NCI-H226 (cell line): ENCODE measurements around the gene PLXNA2.

ENCODE experiments used
- DNase-seq: peaks from one replicate; pipeline ENCODE4 v3.0.0-alpha.2; 2015

The PLXNA2 gene

DNA sequence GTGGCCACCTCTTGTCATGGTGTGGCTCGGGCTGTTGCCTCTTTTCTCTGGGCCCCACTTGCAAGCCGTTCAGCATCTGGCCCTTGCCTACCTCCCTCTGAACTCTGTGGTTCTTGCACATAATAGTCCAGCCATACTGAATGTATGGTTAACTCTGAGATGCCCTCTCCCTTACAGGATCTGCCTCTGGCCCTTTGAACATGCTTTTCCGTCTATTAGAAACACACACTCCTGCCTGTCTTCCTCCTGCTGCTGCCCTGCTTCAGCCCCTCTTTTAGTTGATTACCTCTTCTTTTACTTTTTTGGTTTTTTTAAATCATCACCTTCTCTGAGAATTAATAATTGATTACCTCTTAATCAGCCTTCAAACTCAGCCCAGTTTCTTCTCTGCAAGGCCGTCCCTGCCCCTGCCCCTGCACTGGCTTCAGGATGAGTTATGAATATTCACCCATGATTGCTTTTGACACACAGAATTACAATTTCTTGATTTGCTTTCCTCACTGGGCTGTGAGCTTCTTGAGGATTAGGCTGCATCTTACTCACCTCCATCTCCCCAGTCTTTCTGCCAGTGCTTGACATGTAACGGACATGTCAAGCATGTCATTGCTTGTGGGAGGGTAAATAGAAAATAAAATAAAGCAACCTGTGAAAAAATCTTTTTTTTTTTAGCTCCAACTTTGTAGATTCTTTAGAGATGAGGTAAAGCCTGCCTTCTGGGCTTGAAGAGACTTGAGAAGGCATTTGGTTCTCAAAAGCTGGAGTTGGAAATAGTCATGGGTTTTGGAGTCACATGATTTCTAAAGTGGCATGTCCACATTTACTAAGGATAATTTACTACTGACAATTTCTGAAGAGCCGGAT, 158.3 kb downstream of the PLXNA2 start:
- no peak for DNase-seq

DNA sequence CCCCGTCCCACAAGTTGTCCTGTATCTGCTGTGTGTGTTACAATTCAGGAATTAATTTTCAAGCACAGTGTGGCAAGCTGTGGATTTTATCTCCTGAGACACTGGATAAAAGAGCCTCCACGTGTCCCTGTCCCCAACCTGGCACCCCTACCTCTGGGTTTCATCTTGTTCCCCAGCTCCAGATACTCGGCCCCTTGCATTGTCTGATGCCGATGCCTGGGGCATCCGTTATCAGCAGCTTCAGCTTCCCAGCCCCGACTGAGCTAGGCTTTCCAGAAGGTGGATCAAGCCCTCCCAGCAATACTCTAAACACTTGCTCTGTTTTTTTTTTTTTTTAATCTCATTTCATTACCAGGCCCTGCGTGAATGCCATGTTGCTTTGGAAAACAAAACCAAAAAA, 159.4 kb downstream of the PLXNA2 start:
- DNase-seq, result no peak

DNA sequence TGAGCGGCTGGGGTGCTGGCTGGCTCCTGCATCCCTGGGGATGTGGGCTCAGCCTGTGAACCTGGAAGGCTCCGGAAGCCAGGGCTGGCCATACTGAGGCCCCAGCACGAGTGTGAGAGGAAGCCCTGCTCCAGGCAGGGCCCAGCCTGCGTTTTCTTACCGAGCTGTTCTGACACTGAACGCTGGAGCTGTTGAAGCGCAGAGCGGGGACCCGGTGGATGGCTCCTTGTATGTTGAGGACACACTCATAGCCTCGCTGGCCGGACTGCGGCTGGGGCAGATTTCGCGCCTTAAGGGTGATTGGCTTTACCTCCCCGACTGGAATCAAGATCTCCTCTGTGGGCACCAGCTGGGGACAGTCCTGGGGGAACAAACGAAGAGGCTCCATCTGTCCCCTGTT, 160.0 kb downstream of the PLXNA2 start:
- no peak for DNase-seq

DNA sequence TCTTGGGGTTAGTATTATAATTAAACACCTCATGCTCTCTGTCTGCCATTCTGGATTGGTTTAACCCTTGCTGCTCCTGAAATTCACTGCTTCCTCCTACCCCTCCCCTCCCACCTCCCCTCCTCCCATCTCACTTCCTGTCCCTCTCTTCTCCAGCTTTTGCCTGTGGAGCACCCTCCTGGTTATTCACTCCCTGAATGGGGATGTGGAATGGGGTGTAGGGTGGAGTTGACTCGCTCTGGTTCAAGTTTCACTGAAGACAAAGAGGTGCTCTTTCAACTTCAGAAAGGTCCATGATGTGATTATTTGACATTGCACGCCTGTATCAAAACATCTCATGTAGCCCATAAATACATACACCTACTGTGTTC, 160.5 kb downstream of the PLXNA2 start:
- no peak for DNase-seq

DNA sequence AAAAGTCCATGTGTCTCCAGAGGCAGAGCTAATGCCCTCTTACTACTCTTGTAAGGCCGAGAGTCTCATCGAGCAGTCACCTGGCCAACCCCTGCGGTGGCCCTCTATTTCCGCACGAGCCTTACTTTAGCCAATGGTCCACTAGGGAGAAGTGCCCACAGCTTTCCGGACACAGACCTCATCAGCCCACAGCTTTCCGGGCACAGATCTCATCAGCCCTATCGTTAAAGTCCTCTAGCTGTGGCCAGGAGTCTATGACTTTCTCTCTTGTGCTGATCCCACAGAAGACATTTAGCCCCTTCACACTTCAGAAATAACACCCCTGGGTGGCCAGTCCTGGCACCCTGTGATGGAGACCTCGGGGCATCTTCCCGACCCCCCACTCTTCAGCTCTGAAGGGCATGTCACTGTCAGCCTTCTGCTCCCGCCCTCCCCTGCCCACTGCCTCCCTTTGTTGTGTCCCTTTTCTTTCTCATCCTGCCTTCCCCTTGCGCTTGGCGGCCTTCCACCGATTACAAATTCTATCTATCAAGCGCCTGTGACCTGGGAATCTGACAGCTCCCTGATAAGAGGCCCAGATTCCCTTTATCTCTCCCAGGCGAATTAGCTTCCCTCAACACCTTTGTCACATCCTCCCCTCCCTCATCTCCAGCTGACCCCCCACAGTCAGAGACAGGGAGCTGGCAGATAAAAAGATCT, 161.0 kb downstream of the PLXNA2 start:
- no peak for DNase-seq

DNA sequence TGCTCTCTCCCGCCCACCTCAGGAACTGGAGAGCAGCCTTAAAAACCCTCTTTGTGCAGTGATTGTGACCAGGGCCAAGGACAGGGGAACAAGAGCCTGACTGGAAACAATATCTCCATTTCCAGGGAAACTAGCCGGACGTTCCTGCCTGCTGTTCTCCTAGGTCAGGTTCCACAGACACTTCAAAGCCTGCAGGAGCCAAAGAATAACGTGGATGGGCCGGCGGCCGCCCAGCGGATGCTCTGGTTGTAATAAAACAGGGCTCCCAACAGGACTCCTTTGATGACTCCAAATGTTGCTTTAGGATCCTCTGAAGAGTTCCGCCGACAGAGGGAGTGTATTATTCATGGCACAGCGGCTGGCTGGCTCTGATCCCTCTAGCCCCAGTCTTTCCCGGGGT, 162.2 kb downstream of the PLXNA2 start:
- DNase-seq, result no peak

DNA sequence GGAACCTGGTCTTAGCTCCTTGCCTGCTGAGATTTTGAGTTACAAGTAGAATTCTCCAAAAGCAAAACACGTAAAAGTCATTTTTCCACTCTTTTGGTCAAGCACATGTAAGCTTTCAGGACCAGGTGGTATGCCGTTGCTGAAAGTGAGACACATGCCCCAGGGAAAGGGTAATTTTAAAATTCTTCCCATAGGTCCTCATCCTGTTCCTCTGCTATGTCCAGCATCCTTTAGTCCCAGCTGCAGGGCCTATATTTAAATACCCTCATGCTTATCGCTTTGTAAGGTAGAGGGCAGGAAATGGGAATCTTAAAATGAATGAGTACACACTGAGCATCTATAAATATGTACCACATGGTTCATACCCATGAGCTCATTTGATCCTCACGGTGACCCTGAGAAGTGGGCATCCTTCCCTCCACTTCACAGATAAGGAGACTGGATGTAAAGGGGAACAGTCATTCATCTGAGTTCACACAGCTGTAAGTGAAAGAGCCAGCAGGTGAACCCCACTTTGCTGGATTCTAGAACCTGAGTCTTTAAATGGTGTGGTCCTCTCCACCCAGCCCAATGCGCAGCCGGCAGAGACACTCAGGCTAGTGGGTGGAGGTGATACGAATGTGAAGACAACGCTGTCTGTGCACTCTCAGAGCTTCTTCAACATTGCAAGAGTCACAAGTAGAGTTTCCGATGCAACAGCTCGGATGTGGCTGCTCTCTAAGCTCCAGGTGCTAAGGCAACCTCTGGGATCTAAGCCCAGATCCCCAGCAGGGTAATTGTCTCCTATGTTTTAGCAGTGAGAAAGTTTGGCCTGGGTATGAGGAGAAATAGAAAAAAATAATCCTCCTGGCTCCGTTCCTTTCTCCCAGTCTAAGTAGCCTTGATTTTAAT, 163.5 kb downstream of the PLXNA2 start:
- no peak for DNase-seq

DNA sequence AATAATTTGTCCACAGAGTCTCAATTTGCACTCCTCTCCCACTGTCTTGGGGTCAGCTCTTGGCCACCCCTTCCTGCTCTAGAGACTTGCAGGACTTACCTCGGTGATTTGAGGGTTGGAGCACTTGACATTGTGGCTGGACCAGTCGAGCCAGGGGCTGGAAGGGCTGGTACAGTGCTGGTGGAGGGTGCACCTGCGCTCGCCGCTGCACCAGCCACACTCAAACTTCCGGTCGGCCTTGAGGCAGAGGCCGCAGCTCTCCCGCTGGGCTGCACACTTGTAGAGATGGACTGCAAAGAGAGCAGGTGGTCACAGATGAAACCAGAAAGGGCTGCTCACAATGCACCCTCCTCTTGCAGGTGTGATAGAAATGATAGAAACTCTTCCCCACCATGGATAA, 165.0 kb downstream of the PLXNA2 start:
- no peak for DNase-seq

DNA sequence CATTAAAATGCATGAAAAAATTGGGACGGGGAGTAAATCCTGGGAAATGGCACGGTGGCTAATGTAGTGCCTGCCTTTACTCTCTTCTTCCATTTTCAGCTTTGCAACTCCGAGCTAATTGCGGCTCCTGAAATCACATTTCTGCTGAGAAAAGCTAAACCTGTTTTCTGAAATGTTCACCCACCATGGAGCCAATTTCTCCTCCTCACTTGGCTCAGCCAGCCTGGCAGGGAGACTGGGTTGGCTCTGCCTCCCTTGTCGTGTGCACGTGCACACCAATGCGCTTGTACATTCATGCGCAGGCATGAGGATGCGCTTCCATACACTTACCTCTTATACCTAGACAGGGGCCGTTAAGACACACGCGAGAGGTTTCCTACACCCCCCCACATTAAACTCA, 165.4 kb downstream of the PLXNA2 start:
- no peak for DNase-seq

DNA sequence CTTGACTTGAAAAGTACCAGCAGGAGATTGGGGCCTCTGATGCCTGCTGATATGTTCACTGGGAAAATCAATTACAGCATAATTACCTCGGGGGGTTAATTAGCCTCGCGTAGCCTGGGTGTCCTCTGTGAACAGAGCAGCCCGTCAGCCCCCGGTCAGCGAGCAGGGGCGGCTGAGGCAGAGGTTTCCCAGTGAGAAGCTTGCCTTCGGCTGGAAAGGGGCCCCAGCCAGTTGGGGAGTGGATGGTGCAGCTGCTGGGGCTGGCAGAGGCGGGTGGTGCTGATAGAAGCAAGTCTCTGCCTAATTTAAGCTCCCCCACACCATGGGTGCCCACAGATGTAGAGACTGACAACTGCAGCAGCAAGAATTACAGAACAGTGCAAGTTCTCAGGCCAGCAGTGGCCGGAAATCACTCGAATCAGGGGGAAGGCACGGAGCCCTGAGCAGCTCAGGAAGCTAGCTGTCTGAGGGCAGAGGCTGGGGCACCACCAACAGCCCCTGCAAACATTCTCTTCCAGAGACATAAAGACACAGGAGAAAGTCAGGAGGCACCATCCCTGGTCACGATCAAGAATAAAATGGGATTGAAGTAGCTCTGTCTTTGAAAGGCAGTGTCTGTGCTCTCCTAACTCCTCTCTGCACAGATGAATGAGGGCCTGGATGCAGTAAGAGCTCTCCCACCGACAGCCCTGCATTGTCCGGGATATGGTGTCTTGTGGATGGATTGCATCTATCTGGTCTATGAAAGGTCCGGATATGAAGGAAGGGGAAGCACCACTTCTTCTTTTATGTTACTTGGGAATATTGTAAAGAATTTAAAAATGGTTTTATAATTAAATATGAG, 166.7 kb downstream of the PLXNA2 start:
- DNase-seq, result no peak

DNA sequence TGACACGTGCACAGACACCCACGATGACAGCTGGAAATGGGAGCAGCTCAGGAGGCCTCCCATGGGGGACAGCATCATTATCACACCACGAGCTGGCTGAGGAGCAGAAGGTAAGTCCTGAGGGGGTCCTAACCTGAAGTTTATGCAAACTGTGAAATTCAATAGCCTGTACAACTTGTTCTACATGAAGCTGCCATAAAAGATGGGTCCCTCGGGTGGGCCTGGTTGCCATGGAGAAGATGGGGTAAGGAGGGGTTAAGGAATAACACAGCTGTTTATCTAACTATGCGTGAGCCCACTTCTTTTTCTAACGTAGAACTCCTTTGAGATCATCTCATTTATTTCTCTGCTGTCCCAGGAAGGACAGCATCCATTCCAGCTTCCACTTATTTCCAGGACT, 169.8 kb downstream of the PLXNA2 start:
- no peak for DNase-seq

DNA sequence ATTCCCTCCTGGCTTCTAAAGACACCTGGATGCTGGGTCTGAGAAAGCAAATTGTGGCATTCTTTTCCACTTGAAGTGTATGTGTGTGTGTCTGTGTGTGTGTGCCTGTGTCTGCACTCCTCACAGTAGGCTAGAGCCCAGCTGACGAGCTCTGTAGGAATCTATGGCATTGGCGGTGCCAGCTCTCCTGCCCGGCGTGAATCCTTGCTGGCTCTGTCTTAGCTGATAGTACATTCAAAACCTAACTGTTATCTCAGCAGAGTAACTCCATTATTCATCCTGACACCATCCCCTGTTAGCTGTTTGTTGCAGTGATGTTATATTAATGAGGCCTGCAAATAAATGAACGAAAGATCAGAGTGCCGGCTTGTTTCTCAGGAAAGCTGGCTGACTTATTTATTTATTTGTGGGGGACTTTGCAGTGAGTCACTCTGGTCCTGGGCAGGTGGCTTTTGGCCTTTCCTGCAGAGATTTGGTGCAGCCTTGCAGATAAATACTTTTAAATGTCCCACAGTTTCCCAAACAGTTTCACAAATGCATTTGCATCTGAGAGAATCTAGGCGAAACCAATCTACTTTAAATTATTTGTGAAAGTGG, 172.7 kb downstream of the PLXNA2 start:
- no peak for DNase-seq

DNA sequence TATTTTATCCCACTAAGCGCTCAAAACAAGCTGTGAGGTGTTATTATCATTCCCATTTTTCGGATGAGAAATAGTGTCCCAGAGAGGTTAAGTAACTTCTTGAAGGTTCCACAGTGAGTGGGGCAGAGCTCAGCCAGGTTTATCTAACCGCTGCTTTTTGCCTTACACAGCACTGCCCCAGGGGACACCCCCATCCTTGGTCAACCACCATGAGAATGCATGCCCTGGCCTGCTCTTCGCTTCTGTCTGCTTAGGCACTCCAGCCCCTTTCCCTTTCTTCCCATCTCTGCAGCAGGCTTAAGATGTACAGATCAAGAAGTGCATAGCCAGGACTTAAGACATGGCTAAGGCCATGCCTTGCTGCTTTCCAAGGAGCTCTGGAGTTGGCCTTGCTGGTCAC, 174.3 kb downstream of the PLXNA2 start:
- DNase-seq, result no peak

DNA sequence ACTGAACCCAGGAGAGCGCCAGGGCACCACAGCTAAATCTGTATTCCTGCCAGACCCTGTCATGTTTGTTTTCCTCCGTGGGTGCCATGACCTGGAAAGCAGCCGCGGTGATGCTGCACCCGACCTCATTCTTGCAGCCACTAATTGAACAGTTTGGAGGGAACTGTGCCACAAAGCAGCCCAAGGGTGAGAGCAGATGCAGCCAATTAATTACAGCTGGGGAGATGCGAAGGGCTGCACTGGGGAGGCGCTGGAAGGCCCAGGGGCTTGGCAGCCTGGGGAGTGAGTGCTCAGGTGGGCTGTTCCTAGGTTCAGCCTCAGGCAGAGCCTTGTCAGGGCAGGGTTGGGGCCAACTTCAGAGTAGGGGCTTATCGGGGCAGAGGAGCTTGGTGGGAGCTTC, 174.9 kb downstream of the PLXNA2 start:
- DNase-seq, result no peak

DNA sequence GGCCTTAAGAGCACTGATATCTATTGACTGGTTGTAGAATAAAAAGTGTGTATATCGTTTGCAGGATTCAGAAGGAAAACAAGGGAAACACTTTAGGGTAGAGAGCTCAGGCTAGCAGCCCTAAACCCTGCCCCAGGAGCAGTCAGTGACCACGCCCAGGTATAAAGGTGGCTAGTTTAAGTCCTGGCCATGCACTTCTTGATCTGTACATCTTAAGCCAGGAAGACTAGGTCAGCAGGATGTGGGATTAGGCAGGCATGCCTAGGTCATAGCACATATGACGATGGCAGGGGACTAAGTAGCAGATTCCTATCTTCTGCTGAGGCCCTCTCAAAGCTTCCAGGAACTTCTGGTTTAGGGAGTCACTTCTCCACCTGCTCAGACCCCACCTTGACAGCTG, 175.3 kb downstream of the PLXNA2 start:
- DNase-seq, result no peak

DNA sequence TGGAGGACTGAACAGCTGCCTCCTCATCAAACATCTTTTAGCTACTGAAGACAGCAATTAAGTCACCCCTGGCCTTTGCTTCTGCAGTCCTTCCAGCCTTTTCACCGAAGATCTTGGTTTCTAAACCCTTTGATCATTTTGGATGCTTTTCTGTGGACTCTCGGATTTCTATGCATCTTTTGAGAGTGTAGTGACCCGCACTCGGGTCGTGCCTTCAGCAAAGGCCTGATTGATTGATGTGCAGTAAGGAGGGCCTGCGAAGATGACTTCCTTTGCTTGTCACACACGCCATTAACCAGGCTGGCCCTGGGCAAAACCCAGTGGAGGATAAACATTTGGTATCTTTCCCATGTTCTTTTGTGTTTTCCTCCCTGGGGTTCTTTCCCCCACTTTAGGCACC, 175.8 kb downstream of the PLXNA2 start:
- DNase-seq, result no peak

DNA sequence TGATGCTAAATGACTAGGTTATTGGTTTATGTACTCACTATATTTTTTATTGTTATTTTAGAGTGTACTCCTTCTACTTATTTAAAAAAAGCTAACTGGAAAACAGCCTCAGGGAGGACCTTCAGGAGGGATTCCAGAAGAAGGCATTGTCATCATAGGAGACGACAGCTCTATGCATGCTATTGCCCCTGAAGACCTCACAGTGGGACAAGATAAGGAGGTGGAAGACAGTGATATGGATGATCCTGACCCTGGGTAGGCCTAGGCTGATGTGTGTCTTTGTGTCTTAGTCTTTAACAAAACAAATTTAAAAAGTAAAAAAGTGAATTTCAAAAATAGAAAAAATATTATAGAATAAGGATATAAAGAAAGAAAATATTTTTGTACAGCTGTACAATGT, 177.6 kb downstream of the PLXNA2 start:
- no peak for DNase-seq

DNA sequence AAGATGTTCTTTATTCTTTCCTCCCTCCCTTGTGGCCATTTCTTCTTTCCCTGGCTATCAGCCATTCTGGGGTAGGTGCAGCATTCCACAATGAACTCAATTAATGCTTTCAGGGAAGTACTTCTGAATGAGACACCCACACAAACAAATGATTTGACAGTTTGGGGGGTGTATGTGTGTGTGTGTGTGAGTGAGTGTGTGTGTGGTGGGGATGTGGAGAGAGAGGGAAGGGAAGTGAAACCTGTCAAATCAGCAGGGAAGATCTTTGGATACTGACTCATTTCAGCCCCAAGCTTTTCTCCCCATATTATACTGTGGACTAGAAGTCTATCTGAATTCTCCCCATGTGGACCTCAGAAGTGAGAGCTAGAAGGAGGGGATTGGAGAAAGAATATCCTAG, 178.3 kb downstream of the PLXNA2 start:
- DNase-seq, result no peak

DNA sequence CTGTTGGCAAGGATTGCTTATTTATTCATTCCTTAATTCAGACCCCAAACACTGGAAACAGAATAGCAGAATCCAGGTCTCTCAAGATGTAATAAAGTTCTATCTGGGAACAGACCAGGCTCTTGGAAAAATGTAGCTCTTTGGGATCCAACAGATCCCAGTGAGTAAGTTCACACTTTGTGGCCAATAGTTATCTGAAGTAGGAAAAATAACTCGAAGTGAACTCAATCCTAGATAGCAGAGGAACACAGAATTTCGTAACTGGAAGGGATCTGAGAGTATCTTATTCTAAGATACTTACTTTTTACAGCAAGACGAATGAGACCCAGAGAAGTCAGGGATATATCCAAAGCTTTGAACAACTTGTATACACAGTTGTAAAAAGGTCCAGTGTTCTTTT, 182.6 kb downstream of the PLXNA2 start:
- DNase-seq, result no peak

DNA sequence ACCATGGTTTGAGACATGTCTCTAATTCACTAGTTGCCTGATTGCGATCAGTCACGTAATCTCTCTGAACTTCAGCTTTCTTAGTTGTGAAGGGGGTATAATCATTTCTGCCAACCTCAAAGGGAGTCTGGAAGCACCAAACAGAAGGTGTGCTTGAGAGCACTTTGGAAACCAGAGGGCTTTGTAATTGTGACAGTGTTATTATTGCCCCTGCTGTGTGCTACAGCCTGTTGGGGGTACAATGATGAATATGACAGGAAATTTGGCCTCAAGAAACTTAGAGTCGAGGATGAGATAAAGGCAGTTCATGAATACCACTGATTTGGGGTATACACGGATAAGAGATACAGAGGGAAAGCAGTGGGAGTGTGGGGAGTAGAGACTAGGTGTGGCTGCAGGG, 183.1 kb downstream of the PLXNA2 start:
- DNase-seq, result no peak

DNA sequence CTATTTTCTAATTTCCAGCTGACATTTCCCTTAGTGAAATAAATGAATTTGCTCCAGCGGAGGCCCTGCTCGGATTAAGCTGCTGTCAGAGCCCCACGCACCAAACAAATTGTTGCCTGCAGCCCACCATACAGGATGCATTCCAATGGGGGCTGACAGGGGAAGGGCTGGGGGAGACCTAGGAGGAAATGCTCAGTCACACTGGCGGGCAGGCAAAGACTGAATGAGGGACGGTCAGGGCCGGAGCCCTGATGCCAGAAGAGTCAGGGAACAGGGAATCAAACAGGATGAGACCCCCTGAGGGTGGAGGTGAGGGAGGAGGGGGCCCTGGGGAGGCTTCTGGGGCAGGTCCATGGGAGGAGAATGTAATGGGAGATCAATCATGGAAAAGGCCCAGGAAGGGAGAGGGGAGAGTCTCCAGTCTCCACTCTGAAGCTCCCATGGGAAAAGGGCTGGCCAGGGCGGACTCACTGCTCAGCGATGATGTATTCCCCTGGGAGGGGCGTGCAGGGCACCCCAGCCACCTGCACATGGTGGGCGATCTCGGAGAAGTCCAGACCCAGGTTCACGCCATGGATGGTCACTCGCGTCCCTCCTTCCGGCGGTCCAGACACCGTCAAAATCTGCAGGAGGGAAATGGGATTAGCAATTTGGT, 183.8 kb downstream of the PLXNA2 start:
- DNase-seq, result no peak
